Thyroid gland (tissue), 4 donors: ENCODE data around the gene PCP4L1. TPM values are rescaled to one million over a fixed set of nuclear protein-coding genes. Genes with fewer than 3 reads are reported as not detected.

ENCODE experiments used
- DNase-seq, 2 donors: peaks; one replicate each; pipeline ENCODE4 v3.0.0-alpha.2; 2019
- H3K27ac ChIP-seq, 3 donors: fragments of 200-600 bp; sonication (generic); 1 replicate in 2 of 3; 2 replicates in 1 of 3; pipeline ENCODE4 v1.5.1; 2016 to 2019; ENCODE audit warnings: mild to moderate bottlenecking in 1 of 3, moderate library complexity in 1 of 3
- H3K27me3 ChIP-seq: fragments of 200-600 bp; sonication (generic); one replicate; pipeline ENCODE4 v1.5.1; 2019
- H3K36me3 ChIP-seq, 2 donors: fragments of 200-600 bp; sonication (generic); one replicate each; pipeline ENCODE4 v1.5.1; 2016 to 2019
- H3K4me1 ChIP-seq, 2 donors: fragments of 200-600 bp; sonication (generic); one replicate each; pipeline ENCODE4 v1.5.1; 2017 to 2019
- H3K4me3 ChIP-seq, 3 donors: fragments of 200-600 bp; sonication (generic); replicated peaks in 1 of 3; 1 replicate in 2 of 3; 2 replicates in 1 of 3; pipeline ENCODE4 v1.5.1; 2016; ENCODE audit warnings: mild to moderate bottlenecking in 1 of 3
- H3K9me3 ChIP-seq: fragments of 200-600 bp; sonication (generic); one replicate; pipeline ENCODE4 v1.5.1; 2017
- POLR2A ChIP-seq, 2 donors: fragments of 450-650 bp; IDR thresholded peaks; one replicate each; pipeline ENCODE4 v1.6.1; 2017; ENCODE audit warnings: antibody characterized with exemption in 2 of 2, mild to moderate bottlenecking in 2 of 2, moderate library complexity in 1 of 2
- WGBS, 2 donors: methylation state at CpG; one replicate each; pipeline ENCODE4 v1.1.5; 2017; 5-methylcytosine and 5-hydroxymethylcytosine counted together
- intact Hi-C: fragments of 100-400 bp; cut with DNase I; formaldehyde crosslinking; loops from one replicate; pipeline ENCODE4 v1.15.1; 2023
- total RNA-seq, 4 donors: library from RNA; depleted of rRNA; stranded (reverse); fragments of >200 nt; gene quantifications; one replicate each; pipeline ENCODE4 v1.2.3, GENCODE V29; 2016
- TF ChIP-seq, protein P1 (sequence below), 6 experiments: fragments of 200-600 bp in 3 of 6; fragments of 450-650 bp in 3 of 6; sonication (generic) in 3 of 6; IDR thresholded peaks; one replicate each; pipeline ENCODE4 v1.5.1; 2016 to 2019; ENCODE audit warnings: antibody characterized with exemption in 6 of 6, mild to moderate bottlenecking in 2 of 6, inconsistent platforms in 1 of 6, moderate library complexity in 1 of 6

PCP4L1 gene
- total RNA-seq, 4 donors from 2014 or later, result 0.39 to 0.83 (median 0.61) TPM

DNA sequence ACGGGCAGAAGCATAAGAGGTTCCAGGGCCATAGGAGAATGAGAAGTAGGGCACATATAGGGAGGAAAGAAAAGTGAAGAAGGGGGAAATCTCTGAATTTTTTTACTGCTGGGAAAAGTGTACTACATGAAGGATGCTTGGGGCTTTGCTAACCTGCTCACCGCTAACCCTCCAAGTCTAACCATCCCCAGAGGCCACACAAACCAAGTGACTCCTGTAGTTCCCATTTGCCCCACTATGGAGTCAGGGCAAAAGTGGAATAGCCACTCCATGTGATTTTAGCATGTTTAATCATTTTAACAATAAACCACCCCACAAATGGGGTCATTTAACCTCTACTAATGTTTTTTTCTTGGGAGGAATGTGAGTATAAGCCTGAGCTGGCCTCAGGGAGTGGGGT, 26.6 kb downstream of the PCP4L1 start:
- Histone ChIP-seq H3K4me1 (peaks cover 0 to 4% of the 10 kb centered on the region in 2 donors), H3K4me3 (no peak overlapping the region), H3K27ac (no peak overlapping the region), H3K27me3 (no peaks in the 10 kb centered on the region), H3K36me3 (no peaks in the 10 kb centered on the region), H3K9me3 (no peaks in the 10 kb centered on the region)
- 86 to 97% methylated on average over 2 of the region's 2 CpGs for WGBS, 2 donors
- no peak for DNase-seq
- intact Hi-C loops, result no loop called here
- TF ChIP-seq, protein P1, sequence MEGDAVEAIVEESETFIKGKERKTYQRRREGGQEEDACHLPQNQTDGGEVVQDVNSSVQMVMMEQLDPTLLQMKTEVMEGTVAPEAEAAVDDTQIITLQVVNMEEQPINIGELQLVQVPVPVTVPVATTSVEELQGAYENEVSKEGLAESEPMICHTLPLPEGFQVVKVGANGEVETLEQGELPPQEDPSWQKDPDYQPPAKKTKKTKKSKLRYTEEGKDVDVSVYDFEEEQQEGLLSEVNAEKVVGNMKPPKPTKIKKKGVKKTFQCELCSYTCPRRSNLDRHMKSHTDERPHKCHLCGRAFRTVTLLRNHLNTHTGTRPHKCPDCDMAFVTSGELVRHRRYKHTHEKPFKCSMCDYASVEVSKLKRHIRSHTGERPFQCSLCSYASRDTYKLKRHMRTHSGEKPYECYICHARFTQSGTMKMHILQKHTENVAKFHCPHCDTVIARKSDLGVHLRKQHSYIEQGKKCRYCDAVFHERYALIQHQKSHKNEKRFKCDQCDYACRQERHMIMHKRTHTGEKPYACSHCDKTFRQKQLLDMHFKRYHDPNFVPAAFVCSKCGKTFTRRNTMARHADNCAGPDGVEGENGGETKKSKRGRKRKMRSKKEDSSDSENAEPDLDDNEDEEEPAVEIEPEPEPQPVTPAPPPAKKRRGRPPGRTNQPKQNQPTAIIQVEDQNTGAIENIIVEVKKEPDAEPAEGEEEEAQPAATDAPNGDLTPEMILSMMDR (IDR thresholded peaks at IDR 0.05), result no peak

DNA sequence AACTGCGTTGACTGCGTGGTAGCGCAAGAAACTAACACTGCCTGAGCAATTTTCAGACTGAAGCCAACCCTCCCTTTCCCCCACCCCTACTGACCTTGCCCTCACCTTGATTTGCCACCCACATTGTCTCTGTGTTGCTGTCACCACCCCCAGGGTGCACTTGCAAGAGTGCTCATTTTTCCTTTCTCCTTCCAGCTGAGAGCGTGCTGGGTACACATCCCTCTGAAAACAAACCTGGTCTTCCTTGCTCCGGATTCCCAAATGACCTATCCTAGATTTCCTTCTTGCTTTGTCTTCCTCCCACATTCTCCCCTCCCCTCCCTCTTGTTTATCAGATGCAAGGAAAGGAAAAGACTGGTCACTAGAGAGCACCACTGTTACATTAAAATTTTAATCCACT, 27.0 kb downstream of the PCP4L1 start:
- 57 to 61% methylated on average over 5 of the region's 5 CpGs for WGBS, 2 donors
- Histone ChIP-seq H3K4me3 (no peak overlapping the region), H3K27me3 (no peaks in the 10 kb centered on the region), H3K36me3 (no peaks in the 10 kb centered on the region), H3K4me1 (peaks cover 0 to 2% of the 10 kb centered on the region in 2 donors), H3K9me3 (no peaks in the 10 kb centered on the region), H3K27ac (no peak overlapping the region)
- TF ChIP-seq POLR2A (IDR thresholded peaks at IDR 0.05), result no peak
- TF ChIP-seq, protein P1 (IDR thresholded peaks at IDR 0.05), result no peak
- DNase-seq, result no peak
- intact Hi-C loops, result no loop called here

DNA sequence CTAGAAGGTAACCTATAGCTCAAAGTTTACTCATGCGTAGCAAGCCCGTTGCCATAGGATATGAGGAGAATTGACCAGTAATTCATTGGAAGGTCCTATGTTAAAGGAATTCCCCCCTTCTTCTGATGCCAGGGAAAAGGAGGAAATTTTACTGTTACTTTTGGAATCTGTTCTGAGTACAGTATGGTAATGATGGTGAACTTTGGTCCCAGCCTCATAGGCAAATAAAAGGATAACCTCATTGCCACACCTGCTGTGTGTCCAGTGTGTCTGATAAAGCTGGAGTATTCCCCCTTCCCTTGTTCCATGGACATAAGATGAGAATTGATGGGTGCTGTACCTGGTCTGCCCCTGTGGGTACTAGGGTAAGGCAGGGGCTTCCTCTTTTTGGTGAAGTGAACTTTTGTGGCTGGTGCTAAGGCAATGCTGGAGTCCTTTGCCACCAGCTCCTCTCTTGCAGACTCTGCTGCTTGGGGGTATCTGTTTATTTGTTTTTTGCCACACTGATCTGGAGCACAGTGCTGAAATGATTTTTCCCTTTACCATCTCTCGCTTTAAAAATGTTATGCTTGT, 29.0 kb downstream of the PCP4L1 start:
- no peak for DNase-seq
- Histone ChIP-seq H3K4me3 (no peak overlapping the region), H3K27ac (no peak overlapping the region), H3K4me1 (no peaks in the 10 kb centered on the region), H3K36me3 (no peaks in the 10 kb centered on the region), H3K27me3 (no peaks in the 10 kb centered on the region), H3K9me3 (no peaks in the 10 kb centered on the region)
- intact Hi-C loops, result no loop called here
- TF ChIP-seq, protein P1 (IDR thresholded peaks at IDR 0.05), result no peak
- no peak for TF ChIP-seq POLR2A (IDR thresholded peaks at IDR 0.05)
- 82 to 88% methylated on average over 3 of the region's 3 CpGs for whole genome bisulfite sequencing, 2 donors

DNA sequence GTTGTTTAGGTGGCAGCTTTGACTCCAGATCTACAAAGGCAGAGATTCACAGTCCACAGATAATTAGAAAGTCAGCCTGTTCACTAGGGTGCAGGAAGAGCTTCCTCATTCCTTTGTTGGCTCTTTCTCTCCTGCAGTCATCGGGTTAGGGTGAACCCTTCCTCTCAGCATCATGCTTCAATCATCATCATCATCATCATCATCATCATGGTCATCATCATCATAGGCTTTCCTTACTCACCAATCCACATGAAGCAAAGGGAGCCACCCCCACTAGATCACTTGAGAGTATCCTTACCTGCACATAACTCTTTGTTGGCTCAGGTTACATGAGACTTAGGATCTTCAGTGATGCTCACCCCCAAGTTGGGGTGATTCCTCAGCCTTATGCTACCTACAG, 32.2 kb downstream of the PCP4L1 start:
- WGBS, 2 donors, result 89 to 100% methylated on average over 1 of the region's 1 CpG
- no peaks in the 10 kb centered on the region for H3K9me3 ChIP-seq
- H3K27me3 ChIP-seq, result no peaks in the 10 kb centered on the region
- no peak overlapping the region for H3K4me3 ChIP-seq
- no peak for DNase-seq
- H3K27ac ChIP-seq, result no peak overlapping the region
- TF ChIP-seq POLR2A (IDR thresholded peaks at IDR 0.05), result no peak
- TF ChIP-seq, protein P1 (IDR thresholded peaks at IDR 0.05), result no peak
- no peaks in the 10 kb centered on the region for H3K36me3 ChIP-seq
- intact Hi-C loops, result no loop called here
- H3K4me1 ChIP-seq, result no peaks in the 10 kb centered on the region

DNA sequence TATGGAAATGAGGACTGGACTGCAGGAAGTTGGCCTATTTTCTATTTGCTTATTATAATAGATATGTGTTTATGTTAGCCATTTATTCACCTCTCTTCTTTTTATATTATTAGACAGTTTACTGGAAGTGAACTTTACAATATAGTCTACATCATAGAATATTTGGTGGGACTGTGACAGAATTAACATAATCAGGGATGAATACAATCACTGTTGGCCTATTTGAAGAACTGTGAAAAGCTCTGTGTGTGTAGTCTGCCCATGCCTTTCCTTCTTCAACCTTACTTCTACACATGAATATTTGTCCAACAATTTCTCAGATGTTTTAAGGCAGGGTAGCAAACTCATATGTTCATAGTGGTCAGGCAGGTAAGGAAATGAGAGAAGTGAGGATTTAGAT, 38.9 kb downstream of the PCP4L1 start:
- Histone ChIP-seq H3K27ac (no peak overlapping the region), H3K4me1 (no peaks in the 10 kb centered on the region), H3K27me3 (no peaks in the 10 kb centered on the region), H3K36me3 (no peaks in the 10 kb centered on the region), H3K4me3 (no peak overlapping the region), H3K9me3 (no peaks in the 10 kb centered on the region)
- TF ChIP-seq POLR2A (IDR thresholded peaks at IDR 0.05), result no peak
- TF ChIP-seq, protein P1 (IDR thresholded peaks at IDR 0.05), result no peak
- no peak for DNase-seq
- intact Hi-C loops, result no loop called here
